GM21447 (cell line): ENCODE measurements around the gene INTS2.
"Not testable (repeated sequence)": the region's sequence is repeated elsewhere in the genome, so short reads cannot be mapped to it uniquely, and the experiment has no call there.

Experiments
- ATAC-seq: cut with Tn5 transposase; IDR thresholded peaks from one replicate; pipeline ENCODE4 v1.9.1; 2021; ENCODE audit not compliant: unreplicated experiment

INTS2 gene

DNA sequence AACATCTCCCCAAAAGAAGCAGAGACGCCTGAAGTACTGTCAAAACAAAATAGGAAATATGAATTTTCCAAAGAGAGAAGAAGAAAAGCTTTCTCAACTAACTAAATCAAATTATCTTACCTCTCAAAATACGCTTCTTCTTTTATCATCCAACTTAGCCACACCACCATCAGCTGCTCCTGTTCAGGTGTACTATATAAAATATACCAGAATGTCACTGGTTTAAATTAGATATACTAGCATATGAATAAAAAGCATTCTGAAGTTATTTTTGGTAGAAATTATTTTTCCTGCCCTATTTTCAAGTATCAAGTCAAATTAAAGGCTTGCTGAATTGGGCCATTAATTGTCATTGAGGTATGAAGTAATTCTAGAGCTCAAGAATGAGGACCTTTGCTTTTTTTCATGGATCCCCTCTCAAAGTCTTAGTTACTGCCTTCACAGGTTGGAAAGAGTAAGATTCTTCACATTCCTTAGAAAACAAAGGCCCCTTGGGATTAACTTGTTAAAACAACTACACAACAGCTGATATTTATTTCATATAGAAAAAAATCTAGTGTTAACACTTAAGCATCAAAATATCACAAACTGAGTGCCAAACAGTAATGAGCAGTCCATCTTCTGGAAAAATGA, 30.1 kb downstream of the INTS2 start:
- no peak for ATAC-seq

DNA sequence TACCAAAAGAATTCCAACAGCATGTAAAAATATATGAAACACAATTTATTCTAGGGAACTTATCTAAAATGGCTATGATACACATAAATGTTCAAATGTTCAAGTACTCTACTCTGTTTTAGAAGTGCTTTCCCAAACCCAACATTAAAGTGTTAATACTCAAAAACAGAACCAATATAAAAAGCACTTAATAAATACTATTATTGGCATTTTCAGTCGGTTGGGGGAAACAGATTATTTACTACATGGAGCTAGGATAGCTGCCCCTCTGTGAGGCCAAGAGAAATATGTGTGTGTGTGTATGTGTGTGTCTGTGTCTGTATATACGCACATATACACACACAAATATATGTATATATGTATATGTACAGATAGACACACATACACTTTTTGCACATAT, 32.4 kb downstream of the INTS2 start:
- ATAC-seq = no peak

DNA sequence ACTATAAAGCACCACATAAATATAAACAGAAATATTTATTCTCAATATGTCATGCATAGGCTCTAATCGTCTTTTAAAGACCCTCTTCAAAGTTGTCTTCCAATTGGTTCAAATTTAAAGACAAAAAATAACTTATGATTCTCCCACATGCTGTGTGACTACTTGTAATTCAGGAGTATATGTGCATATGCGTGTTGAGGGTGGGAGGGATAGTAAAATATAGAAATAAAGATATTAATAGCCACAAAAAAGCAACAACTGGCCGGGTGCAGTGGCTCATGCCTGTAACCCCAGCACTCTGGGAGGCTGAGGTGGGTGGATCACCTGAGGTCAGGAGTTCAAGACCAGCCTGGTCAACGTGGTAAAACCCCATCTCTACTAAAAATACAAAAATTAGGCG, 33.5 kb downstream of the INTS2 start:
- not testable (repeated sequence) for ATAC-seq

DNA sequence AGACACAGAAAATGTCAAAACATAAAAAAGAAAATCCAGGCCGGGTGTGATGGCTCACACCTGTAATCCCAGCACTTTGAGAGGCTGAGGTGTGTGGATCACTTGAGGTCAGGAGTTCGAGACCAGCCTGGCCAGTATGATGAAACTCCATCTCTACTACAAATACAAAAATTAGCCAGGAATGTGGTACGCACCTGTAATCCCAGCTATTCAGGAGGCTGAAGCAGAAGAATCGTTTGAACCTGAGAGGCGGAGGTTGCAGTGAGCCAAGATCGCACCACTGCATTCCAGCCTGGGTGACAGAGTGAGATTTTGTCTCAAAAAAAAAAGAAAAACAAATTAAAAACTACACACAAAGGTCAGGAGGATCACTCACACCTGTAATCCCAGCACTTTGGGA, 40.0 kb downstream of the INTS2 start:
- ATAC-seq = not testable (repeated sequence)

DNA sequence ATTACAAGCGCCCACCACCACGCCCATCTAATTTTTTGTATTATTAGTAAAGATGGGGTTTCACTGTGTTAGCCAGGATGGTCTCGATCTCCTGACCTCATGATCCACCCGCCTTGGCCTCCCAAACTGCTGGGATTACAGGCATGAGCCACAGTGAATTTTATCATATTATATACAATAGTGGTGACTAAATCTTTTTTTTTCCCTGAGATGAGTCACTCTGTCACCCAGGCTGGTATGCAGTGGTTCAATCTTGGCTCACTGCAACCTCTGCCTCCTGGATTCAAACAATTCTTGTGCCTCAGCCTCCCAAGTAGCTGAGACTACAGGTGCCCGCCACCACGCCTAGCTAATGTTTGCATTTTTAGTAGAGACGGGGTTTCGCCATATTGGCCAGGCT, 41.9 kb downstream of the INTS2 start:
- not testable (repeated sequence) for ATAC-seq

DNA sequence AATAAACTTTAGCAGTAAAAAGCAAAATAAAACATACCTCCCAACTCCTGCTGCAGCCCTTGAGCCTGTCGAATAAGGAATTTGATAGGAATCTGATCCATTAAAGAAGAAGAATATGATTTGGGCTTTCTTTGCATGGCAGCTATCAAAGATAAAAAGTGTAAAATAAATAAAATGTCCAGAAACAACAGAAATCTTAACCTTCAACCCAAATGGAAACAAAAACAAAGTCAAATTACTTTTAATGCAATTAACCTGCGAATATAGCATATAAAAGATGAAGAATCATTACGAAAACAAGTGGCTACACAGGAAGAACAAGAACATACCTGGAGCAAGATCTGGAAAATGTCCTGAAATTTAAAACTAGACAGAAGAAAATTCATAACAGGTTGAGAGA, 42.9 kb downstream of the INTS2 start:
- no peak for ATAC-seq

DNA sequence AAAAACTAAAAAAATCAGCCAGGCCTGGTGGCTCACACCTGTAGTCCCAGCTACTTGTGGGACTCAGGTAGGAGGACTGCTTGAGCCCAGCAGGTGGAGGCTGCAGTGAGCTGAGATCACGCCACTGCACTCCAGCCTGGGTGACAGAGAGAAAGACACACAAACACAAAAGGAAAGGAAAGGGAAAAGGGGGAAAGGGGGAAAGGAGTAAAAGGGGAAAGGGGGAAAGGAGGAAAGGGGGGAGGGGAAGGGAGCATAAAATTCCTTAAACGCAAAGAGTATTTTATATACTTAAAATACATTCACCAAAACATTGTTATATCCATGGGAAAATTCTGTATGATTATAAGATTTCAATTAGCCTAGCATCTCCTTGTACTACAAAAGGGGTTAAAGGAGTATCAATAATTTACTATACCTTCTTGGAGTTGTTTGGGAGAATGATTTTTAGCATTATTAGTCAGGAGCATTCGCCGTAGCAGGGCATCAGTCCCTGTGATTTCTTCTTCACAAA, 47.1 kb downstream of the INTS2 start:
- no peak for ATAC-seq

DNA sequence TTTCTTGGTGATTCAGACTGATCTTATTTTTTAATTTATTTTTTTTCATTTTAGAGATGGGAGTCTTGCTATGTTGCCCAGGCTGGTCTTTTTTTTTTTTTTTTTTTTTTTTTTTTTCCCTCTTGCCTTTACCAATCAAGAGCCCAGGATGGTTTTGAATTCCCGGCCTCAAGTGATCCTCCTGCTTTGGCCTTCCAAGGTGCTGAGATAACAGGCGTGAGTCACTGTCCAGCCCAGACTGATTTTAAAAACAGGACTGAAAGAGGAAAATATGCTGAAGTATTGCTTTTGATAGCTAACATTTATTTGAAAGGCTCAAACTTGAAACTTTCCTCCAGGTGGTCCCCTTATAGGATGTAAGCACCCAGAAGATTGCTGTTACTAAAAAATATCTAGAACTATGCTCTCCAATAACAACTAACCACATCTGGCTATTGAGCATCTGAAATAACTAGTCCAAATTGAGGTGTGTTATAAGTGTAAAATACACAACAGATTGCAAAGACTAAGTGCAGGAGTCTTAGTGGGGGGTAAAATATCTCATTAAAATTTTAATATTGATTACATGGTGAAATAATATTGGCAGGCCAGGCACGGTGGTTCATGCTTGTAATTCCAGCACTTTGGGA, 48.7 kb downstream of the INTS2 start:
- no peak for ATAC-seq

DNA sequence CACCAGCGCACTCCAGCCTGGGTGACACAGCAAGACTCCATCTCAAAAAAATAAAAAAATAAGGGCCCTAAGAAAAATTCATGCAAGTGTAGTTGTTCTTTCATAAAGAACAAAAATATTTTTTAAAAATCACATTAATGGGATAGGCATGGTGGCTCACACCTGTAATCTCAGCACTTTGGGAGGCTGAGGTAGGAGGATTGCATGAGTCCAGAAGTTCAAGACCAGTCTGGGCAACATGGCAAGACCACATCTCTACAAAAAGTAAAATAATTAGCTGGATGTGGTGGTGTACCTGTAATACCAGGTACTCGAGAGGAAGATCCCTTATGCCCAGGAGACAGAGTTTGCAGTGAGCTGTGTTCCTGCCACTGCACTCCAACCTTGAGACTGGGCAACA, 49.3 kb downstream of the INTS2 start:
- no peak for ATAC-seq

DNA sequence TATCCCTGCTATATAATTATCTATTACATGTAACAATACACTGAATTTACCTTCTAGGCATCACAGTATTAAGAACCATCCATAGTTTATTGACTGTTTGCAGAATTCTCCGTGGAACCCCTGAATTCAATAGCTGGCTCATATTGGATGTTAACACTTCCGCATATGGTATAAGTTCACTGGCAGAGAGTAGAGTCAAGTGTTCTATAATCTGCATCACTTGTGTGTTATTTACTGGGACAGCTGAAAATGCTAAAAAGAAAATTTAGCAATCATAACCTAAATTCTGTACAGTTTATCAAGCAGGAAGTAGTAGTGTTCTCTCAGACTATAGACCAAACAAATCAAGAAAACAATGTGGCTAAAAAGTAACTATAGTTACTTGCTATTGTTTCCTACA, 49.9 kb downstream of the INTS2 start:
- ATAC-seq = no peak

DNA sequence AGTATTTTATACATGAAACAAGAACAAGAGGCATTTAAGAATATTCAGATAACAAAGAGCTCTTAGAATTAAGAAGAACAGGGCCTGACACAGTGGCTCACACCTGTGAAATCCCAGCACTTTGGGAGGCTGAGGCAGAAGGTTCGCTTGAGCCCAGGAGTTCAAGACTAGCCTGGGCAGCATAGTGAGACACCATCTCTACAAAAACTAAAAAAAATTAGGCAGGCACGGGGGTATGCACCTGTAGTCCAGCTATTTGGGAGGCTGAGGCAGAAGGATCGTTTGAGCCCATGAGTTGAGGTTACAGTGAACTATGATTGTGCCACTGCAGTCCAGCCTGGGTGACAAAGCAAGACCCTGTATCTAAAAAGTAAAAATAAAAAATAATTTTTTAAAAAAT, 52.0 kb downstream of the INTS2 start:
- ATAC-seq = no peak

DNA sequence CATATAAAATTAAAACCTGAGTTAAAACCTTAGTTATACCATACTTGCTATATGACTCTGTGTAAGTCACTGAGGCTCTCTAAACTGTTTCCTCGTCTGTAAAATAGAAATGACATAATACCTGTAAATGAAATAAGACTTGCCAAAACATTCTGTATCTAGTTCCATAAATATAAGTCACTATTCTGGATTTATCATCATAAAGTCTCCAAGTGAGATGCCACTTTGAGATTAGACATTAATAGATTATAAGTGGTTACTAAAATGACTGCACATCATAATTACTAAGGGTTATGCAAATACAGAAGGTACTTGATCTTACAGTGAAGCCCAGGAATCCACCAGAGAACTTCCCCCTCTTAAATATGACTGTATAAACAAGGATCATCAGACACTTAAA, 52.5 kb downstream of the INTS2 start:
- ATAC-seq = no peak

DNA sequence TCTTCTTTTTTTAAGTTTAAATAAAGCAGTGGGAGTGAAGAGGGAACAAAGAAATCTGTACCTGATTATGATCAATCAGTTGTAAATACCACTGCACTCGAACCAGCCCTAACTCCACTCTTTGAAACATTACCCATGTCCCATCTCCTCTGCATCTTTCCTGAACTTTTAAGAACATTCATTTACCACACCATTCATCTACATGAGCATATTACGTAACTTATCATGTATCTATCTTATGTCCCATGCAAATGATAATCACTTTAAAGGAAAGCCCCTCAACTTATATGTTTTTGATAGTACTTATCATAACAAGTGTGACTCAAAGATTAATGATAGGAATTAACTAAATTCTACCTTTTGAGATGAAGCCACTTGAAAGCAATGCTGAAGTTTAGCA, 53.7 kb downstream of the INTS2 start:
- ATAC-seq = no peak

DNA sequence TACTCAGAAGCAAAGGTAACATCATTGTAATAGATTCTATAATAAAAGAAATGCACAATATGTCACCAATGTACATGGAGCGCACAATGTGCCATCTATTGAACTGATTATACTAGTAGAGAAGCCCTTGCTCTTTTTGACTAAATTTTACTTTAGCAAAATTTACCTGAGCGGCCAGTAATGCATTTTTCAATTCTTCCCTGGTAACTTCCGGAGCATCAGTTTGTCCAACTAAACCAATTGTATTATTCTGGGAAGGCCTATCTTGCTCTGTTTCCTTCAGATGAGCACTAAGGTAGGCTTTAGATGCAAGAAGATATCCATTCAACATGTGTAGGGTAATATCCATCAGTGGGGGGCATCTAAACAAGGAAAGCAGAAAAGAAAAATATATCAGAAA, 55.7 kb downstream of the INTS2 start:
- ATAC-seq = no peak

DNA sequence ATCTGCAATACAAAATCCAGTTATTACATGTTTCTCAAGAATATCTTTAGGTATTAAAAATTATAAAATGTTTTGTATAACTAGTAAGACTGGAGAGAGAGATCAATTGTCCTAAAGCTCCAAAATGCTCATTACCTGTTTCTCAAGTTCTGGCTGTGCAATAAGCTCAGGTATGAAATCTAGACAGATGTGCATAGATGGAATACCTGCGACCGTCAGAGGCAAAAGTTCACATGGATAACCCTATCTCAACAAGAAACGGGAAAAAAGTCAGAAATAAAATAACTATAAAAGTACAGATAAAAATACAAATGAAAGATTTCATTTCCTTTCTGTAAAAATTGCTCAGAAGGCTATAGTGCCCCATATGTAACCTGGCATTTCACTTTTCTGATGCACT, 58.6 kb downstream of the INTS2 start:
- ATAC-seq = no peak

DNA sequence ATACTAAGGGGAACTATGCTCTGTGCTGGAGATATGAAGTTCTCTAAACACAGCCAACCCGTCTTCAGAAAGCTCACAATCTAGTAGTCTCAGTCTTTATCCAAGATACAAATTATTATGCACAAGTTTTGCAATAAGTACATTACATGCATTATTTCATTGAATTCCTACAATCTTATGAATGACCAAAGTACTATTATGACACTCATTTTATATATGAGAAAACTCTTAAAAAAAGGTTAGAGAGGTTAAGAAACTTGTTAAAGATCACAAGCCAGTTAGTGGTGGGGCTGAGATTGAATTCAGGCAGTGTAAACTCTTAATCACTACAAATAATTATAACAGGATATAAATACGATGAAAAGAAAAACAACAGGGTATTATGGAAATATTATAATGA, 59.7 kb downstream of the INTS2 start:
- ATAC-seq = no peak

DNA sequence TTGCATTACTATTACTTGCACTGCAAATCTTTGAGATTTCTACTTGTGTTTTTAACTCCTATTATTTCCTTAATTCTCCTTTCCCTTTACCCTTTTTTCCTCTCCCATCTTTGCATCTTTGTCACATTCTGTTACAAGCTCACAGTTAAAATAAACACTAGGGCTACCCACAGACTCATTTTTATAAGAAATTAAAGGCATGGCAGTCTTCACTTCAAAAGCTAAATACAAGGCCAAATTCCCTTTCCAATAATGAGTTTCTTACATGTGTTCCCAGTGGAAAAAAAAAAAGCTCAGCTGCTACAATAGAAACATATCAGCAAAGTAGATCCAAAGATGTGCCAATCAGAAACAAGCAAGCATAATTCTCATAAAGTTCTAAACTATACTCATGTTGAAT, 60.7 kb downstream of the INTS2 start:
- no peak for ATAC-seq

DNA sequence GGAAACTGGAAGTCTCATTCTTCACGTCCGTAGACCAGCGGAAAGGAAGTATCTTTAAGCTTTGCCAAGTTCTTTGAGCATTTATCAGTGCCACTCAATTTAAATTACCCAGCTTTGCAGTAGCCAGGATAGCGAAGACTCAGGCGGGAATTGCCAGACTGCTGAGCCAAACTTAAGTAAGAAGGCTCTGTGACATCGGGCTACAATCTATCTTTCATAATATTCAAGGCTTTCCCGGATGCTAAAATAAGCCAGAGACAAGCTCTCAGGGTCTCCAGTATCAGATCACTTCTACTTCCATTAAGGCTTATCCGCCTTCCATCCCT, 64.0 kb downstream of the INTS2 start:
- ATAC-seq = peak; percentile 17

DNA sequence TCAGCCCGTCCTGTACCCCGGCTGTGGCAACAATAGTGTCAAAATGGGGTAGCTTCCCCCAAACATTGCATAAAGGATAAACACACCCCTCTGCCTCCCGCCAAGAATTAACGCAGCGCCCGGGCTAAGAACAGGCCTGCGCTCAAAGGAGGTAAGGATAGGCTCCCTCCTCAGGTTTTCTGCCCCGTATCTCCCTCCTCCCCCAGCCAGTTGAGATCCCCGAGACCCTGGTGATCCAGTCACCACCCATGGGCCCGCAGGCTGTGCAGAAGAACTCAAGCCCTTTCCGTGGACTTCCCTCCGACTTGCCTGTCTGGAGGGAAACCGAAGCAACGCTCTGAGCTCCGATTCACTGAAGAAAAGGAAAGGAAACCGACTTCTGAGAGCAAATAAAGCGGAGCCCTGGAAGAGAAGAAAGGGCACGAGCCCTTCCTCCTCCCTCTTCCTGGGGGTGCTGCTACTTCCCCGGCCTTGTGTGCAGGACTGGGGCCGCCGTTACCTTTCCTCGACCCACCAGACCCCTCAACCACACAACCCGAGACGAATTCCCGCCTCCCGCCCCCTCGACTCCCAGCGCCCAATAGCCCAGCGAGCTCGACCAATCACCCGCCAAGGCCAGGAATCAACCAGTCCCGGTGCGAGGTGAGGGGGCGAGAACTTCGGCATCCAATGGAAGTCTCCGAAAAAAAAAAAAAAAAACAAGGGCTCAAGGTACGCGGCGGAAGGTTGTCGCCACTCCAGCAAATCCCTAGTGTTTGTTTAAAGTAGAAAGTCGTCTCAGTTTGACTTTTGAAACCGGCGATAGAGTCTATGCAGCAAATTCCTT, 64.6 kb downstream of the INTS2 start, which contains the start of gene BRIP1:
Gene BRIP1 (minus strand): TSS at position 554 of the 826 bp plus-strand sequence. CDS start 1,989 bp downstream, outside the sequence.
- peak; percentile 92 for ATAC-seq

DNA sequence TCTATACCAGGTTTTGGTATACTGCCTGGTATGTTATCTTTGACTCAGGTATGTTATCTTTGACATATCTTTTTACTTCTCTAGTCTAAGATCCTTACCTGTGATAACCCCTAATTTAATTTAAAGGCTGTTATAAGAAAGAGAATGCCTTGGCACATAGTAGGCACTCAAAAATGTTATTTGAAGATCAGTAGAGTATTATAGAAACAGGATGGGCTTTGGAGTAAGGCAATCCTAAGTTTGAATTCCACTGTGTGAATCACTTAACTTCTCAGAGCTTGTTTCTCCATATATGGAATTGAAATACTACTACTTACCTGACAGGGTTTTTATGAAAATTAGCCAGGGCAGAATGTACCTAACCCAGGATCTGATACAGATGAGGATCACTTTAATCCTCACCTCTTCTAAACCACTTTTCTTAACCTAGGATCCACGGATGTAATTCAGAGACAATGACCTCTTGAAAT, 65.6 kb downstream of the INTS2 start:
- ATAC-seq = no peak

DNA sequence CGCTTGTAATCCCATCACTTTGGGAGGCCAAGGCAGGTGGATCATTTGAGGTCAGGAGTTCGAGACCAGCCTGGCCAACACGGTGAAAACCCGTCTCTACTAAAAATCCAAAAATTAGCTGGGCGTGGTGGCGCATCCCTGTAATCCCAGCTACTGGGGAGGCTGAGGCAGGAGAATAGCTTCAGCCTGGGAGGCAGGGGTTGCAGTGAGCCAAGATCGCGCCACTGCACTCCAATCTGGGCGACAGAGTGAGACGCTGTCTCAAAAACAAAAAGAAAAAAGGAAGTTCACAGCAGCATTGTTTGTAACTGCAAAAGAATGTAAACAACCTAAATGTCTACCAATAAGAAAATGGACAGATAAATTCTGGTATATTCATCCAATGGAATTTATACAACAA, 67.4 kb downstream of the INTS2 start:
- not testable (repeated sequence) for ATAC-seq

DNA sequence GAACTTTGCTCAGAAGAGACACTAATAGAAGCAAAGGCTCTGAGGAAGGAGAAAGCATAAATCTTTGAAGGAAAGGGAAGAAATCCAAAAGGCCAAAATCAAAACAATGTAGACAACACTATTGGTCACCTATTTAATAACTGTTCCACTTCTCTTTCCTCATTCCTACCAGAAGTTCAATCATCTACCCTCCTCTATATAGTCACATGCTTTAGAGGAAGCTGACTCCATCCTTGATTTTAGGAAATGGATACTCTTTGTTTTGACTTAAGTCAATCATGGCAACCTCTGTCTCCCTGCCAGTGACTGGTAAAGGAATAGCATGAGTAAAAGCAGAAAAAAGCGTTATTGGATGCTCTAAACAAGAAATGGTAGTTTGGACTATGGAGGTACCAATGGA, 71.7 kb downstream of the INTS2 start:
- ATAC-seq = no peak
